PC-9 (cell line): ENCODE data around the gene ABCA6.

Source experiments
- EZH2 ChIP-seq: fragments of 200-600 bp; sonication (generic); IDR thresholded peaks from 2 replicates; pipeline ENCODE4 v1.8.0; 2017; ENCODE audit warnings: antibody characterized with exemption, low read depth
- TF ChIP-seq, protein P1 (sequence below): fragments of 200-600 bp; sonication (generic); conservative IDR thresholded peaks from 2 replicates; pipeline ENCODE4 v1.6.1; 2017; ENCODE audit warnings: mixed run types, antibody characterized with exemption, mild to moderate bottlenecking, moderate library complexity

DNA sequence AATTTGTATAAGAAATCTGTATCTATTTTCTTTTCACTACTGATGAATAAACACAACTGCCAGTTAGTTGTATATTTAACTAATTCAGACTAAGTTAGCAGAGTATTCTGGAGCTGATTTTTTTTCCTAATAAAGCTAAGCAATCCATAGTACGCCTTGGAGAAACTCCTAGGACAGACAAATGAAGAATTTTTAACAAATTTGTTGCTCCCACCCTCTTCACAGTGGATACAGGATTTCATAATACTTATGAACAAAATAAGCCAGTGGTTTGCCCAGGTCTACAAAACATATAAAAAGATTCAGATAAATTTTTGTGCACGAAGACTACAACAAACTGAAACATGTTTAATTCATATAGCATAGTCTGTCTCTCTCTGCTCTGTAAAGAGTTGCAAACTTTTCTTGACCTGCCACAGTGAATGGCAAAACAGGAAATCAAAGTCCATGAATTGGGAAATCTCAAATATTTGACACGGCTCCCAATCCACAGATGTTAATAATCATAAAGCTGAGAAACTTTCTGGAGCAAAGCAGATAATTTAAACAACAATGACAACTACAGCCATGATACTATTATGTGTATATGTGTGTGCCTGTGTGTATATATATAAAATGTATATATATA, 594 bp upstream of the ABCA6 start:
- TF ChIP-seq EZH2, result no peak
- TF ChIP-seq, protein P1, sequence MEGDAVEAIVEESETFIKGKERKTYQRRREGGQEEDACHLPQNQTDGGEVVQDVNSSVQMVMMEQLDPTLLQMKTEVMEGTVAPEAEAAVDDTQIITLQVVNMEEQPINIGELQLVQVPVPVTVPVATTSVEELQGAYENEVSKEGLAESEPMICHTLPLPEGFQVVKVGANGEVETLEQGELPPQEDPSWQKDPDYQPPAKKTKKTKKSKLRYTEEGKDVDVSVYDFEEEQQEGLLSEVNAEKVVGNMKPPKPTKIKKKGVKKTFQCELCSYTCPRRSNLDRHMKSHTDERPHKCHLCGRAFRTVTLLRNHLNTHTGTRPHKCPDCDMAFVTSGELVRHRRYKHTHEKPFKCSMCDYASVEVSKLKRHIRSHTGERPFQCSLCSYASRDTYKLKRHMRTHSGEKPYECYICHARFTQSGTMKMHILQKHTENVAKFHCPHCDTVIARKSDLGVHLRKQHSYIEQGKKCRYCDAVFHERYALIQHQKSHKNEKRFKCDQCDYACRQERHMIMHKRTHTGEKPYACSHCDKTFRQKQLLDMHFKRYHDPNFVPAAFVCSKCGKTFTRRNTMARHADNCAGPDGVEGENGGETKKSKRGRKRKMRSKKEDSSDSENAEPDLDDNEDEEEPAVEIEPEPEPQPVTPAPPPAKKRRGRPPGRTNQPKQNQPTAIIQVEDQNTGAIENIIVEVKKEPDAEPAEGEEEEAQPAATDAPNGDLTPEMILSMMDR, result no peak
